Mesendoderm (in vitro differentiated cells): ENCODE data around the gene IGFL2.

Source experiments
- DNase-seq: peaks from one replicate; pipeline ENCODE4 v3.0.0; 2013
- H2AK5ac ChIP-seq: 2 replicates; pipeline ENCODE4 v1.6.1; 2013; ENCODE audit warnings: low read length, inconsistent platforms
- H2BK120ac ChIP-seq: 2 replicates; pipeline ENCODE4 v1.6.1; 2013; ENCODE audit warnings: low read depth, mild to moderate bottlenecking, low read length, moderate library complexity, mixed read lengths
- H2BK15ac ChIP-seq: replicated peaks from 2 replicates; pipeline ENCODE4 v1.6.1; 2013; ENCODE audit warnings: low read depth, mild to moderate bottlenecking, moderate library complexity
- H2BK5ac ChIP-seq: 2 replicates; pipeline ENCODE4 v1.6.1; 2013; ENCODE audit warnings: low read length, inconsistent platforms
- H3K18ac ChIP-seq: 2 replicates; pipeline ENCODE4 v1.6.1; 2013; ENCODE audit warnings: mild to moderate bottlenecking, low read length, mixed read lengths
- H3K23ac ChIP-seq: one replicate; pipeline ENCODE4 v1.6.1; 2013; ENCODE audit warnings: low read length
- H3K27ac ChIP-seq: 2 replicates; pipeline ENCODE4 v1.5.1; 2013; ENCODE audit warnings: low read depth, mild to moderate bottlenecking, inconsistent platforms, low read length, moderate library complexity
- H3K27me3 ChIP-seq: 2 replicates; pipeline ENCODE4 v1.6.1; 2013; ENCODE audit warnings: low read length, control low read depth, mild to moderate bottlenecking, inconsistent platforms; ENCODE audit not compliant: insufficient read depth, poor library complexity
- H3K36me3 ChIP-seq: 2 replicates; pipeline ENCODE4 v1.6.1; 2013; ENCODE audit warnings: low read length, inconsistent platforms; ENCODE audit not compliant: control insufficient read depth, insufficient read depth
- H3K4ac ChIP-seq: one replicate; pipeline ENCODE4 v1.6.1; 2013; ENCODE audit warnings: low read depth, mild to moderate bottlenecking, low read length, moderate library complexity
- H3K4me1 ChIP-seq: 2 replicates; pipeline ENCODE4 v1.6.1; 2013; ENCODE audit warnings: low read depth, low read length, inconsistent platforms; ENCODE audit not compliant: control insufficient read depth
- H3K4me2 ChIP-seq: 2 replicates; pipeline ENCODE4 v1.6.1; 2013; ENCODE audit warnings: low read length
- H3K4me3 ChIP-seq: 2 replicates; pipeline ENCODE4 v1.5.1; 2013; ENCODE audit warnings: mild to moderate bottlenecking, low read length
- H3K56ac ChIP-seq: one replicate; pipeline ENCODE4 v1.6.1; 2013; ENCODE audit warnings: low read length
- H3K79me1 ChIP-seq: 2 replicates; pipeline ENCODE4 v1.6.1; 2013; ENCODE audit warnings: low read length, inconsistent platforms
- H3K79me2 ChIP-seq: 2 replicates; pipeline ENCODE4 v1.6.1; 2013; ENCODE audit warnings: mild to moderate bottlenecking, low read length; ENCODE audit not compliant: control insufficient read depth, insufficient read depth
- H3K9ac ChIP-seq: 2 replicates; pipeline ENCODE4 v1.6.1; 2013; ENCODE audit warnings: low read length, inconsistent platforms
- H4K5ac ChIP-seq: one replicate; pipeline ENCODE4 v1.6.1; 2013; ENCODE audit warnings: low read length
- H4K8ac ChIP-seq: one replicate; pipeline ENCODE4 v1.6.1; 2013; ENCODE audit warnings: low read depth, mild to moderate bottlenecking, control low read depth, low read length, moderate library complexity
- WGBS: extraction: QIAGEN DNeasy Blood & Tissue Kit; methylation state at CpG from one replicate; pipeline ENCODE4 v1.1.7; 2013; ENCODE audit warnings: low lambda C conversion rate, missing lambda C conversion rate; ENCODE audit not compliant: insufficient coverage; ENCODE audit errors: extremely low coverage; 5-methylcytosine and 5-hydroxymethylcytosine counted together

IGFL2 gene

GRCh38 chr19:46186101-46186716, 38.2 kb downstream of the IGFL2 start:
- Histone ChIP-seq H4K8ac (no peak overlapping the region), H3K79me2 (no peaks in the 10 kb centered on the region), H2BK15ac (no peak overlapping the region), H3K56ac (no peak overlapping the region), H3K4me1 (no peaks in the 10 kb centered on the region), H3K9ac (no peak overlapping the region), H3K18ac (no peak overlapping the region), H3K36me3 (no peaks in the 10 kb centered on the region), H4K5ac (no peak overlapping the region), H3K4ac (no peak overlapping the region), H3K23ac (no peak overlapping the region), H2BK5ac (no peak overlapping the region), H3K4me3 (no peak overlapping the region), H2BK120ac (no peak overlapping the region), H3K4me2 (no peak overlapping the region), H3K27ac (peak overlapping the region; percentile 37), H2AK5ac (no peak overlapping the region), H3K79me1 (no peaks in the 10 kb centered on the region), H3K27me3 (no peaks in the 10 kb centered on the region)
- peak; percentile 67 for DNase-seq
- no CpG with 5 or more reads among the region's 20 CpGs for WGBS

GRCh38 chr19:46186717-46187101, 38.7 kb downstream of the IGFL2 start:
- no peaks in the 10 kb centered on the region for H3K4me1 ChIP-seq
- H2BK5ac ChIP-seq = no peak overlapping the region
- H3K79me1 ChIP-seq = no peaks in the 10 kb centered on the region
- no peak overlapping the region for H4K8ac ChIP-seq
- H3K36me3 ChIP-seq = no peaks in the 10 kb centered on the region
- no peak overlapping the region for H4K5ac ChIP-seq
- no peak overlapping the region for H2BK120ac ChIP-seq
- H3K79me2 ChIP-seq = no peaks in the 10 kb centered on the region
- H3K4ac ChIP-seq = no peak overlapping the region
- no peak overlapping the region for H2AK5ac ChIP-seq
- DNase-seq = no peak
- WGBS = no CpG with 5 or more reads among the region's 5 CpGs
- no peak overlapping the region for H3K4me2 ChIP-seq
- no peak overlapping the region for H3K56ac ChIP-seq
- H3K27ac ChIP-seq = no peak overlapping the region
- H3K9ac ChIP-seq = no peak overlapping the region
- no peak overlapping the region for H3K18ac ChIP-seq
- no peak overlapping the region for H3K4me3 ChIP-seq
- no peak overlapping the region for H2BK15ac ChIP-seq
- no peaks in the 10 kb centered on the region for H3K27me3 ChIP-seq
- no peak overlapping the region for H3K23ac ChIP-seq

- H2BK15ac ChIP-seq = no peak overlapping the region
- no peak overlapping the region for H4K5ac ChIP-seq
- DNase-seq = no peak
- H3K18ac ChIP-seq = no peak overlapping the region
- no peak overlapping the region for H3K56ac ChIP-seq
- H3K23ac ChIP-seq = no peak overlapping the region
- no peaks in the 10 kb centered on the region for H3K79me2 ChIP-seq
- no peak overlapping the region for H3K4ac ChIP-seq
- H3K27ac ChIP-seq = no peak overlapping the region
- H3K27me3 ChIP-seq = no peaks in the 10 kb centered on the region
- no peaks in the 10 kb centered on the region for H3K79me1 ChIP-seq
- WGBS = no CpG with 5 or more reads among the region's 8 CpGs
- H3K4me3 ChIP-seq = no peak overlapping the region
- no peak overlapping the region for H3K9ac ChIP-seq
- H3K4me1 ChIP-seq = no peaks in the 10 kb centered on the region
- H3K4me2 ChIP-seq = no peak overlapping the region
- no peak overlapping the region for H2BK5ac ChIP-seq
- no peaks in the 10 kb centered on the region for H3K36me3 ChIP-seq
- H4K8ac ChIP-seq = no peak overlapping the region
- H2BK120ac ChIP-seq = no peak overlapping the region
- no peak overlapping the region for H2AK5ac ChIP-seq
Observed at GRCh38 chr19:46189971-46190888, 42.2 kb downstream of the IGFL2 start.

- H4K5ac ChIP-seq = no peak overlapping the region
- WGBS = no CpG with 5 or more reads among the region's 4 CpGs
- H3K4me3 ChIP-seq = no peak overlapping the region
- no peak overlapping the region for H3K4me2 ChIP-seq
- H3K4me1 ChIP-seq = no peaks in the 10 kb centered on the region
- no peaks in the 10 kb centered on the region for H3K36me3 ChIP-seq
- H4K8ac ChIP-seq = no peak overlapping the region
- no peak overlapping the region for H3K9ac ChIP-seq
- no peak overlapping the region for H2BK5ac ChIP-seq
- no peak overlapping the region for H2AK5ac ChIP-seq
- no peaks in the 10 kb centered on the region for H3K79me1 ChIP-seq
- no peak overlapping the region for H3K18ac ChIP-seq
- H3K27ac ChIP-seq = no peak overlapping the region
- no peaks in the 10 kb centered on the region for H3K27me3 ChIP-seq
- no peak overlapping the region for H3K56ac ChIP-seq
- H3K4ac ChIP-seq = no peak overlapping the region
- no peak for DNase-seq
- H3K23ac ChIP-seq = no peak overlapping the region
- H3K79me2 ChIP-seq = no peaks in the 10 kb centered on the region
- no peak overlapping the region for H2BK15ac ChIP-seq
- no peak overlapping the region for H2BK120ac ChIP-seq
Observed at GRCh38 chr19:46191356-46191755, 43.3 kb downstream of the IGFL2 start.

- Histone ChIP-seq H3K27ac (no peak overlapping the region), H4K8ac (no peak overlapping the region), H3K27me3 (no peaks in the 10 kb centered on the region), H3K4me1 (no peaks in the 10 kb centered on the region), H2BK5ac (no peak overlapping the region), H3K36me3 (no peaks in the 10 kb centered on the region), H3K18ac (no peak overlapping the region), H3K4me2 (no peak overlapping the region), H3K79me2 (no peaks in the 10 kb centered on the region), H2BK120ac (no peak overlapping the region), H3K23ac (no peak overlapping the region), H3K9ac (no peak overlapping the region), H4K5ac (no peak overlapping the region), H3K4me3 (no peak overlapping the region), H3K4ac (no peak overlapping the region), H3K79me1 (no peaks in the 10 kb centered on the region), H3K56ac (no peak overlapping the region), H2AK5ac (no peak overlapping the region), H2BK15ac (no peak overlapping the region)
- no peak for DNase-seq
- no CpG with 5 or more reads among the region's 3 CpGs for WGBS
Observed at GRCh38 chr19:46191972-46192371, 43.9 kb downstream of the IGFL2 start.
